ENCODE results near the gene PNPLA7. TPM values are rescaled to one million over a fixed set of nuclear protein-coding genes. Genes with fewer than 3 reads are reported as not detected.

The PNPLA7 gene
- total and polyA plus RNA-seq, 11 donors = 0.78 to 10.1 (median 7.6) TPM

DNA sequence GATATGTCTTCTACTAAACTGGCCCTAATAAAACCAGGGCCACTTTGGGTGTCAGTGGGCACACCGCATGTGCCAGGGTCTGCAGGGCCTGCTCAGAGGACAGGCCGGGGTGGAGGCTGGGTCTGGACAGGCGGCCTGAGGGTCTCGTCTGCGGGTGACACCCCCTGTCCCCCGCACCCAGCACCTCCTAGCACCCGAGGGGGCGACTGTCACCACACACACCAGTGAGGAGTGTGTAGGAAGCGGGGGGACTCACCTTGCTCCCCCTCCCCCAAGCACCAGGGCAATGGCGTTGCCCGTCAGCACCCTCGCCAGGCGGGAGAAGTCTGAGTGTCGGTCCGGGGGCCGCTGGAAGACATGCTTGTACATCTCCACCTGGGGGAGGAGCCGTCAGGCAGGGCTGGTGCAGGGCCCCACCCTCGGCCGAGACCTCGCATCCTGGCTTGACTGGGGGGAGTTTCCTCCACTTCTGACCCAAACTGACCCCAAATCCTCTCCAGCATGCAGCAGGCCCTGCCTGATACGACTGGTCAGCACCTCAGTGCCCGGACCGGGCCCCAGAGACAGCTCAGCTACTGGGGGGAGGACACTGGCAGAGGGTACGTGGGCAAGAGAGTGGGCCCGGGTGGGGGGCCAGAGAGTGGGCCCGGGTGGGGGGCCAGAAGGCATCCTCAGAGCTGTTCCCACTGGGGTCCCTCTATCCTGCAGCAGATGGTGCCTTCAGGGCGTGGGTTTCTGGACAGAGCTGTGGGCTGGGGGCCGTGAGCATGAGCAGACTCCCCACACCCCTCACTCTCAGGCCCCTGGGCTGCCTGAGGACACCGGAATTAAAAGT lies 72.2 kb downstream of the PNPLA7 start:
- intact Hi-C loops (cut with DNase I) = no loop called here

DNA sequence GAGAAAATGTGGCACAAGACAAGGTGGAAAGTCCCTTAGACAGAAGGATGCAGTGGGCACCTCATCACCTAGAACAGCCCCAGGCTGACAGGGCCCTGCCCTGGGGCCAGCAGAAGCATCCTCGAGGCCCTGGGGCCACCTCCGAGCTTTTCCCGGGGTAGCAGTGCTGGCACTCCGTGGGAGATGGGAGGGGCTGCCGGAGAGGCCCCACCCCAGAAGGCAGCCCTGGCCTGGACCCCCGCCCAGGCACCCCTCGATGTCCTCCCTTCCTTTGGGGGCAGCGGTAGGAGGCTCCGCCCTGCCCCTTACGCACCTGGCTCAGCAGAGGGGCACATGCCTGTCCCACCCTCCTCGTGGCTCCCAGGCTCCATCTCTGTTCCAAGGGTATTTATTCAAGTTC lies 73.3 kb downstream of the PNPLA7 start:
- Histone ChIP-seq H3K9me3 (peaks cover 0 to 19% (median 11%) of the 10 kb centered on the region in 12 donors), H3K27me3 (no peaks in the 10 kb centered on the region), H3K36me3 (peaks cover 0 to 4% (median 0%) of the 10 kb centered on the region in 9 donors), H3K4me3 (no peak overlapping the region), H3K4me1 (peaks cover 0 to 5% (median 0%) of the 10 kb centered on the region in 12 donors), H3K27ac (no peak overlapping the region)
- intact Hi-C loops (cut with DNase I) = no loop called here
- TF ChIP-seq, protein P1, sequence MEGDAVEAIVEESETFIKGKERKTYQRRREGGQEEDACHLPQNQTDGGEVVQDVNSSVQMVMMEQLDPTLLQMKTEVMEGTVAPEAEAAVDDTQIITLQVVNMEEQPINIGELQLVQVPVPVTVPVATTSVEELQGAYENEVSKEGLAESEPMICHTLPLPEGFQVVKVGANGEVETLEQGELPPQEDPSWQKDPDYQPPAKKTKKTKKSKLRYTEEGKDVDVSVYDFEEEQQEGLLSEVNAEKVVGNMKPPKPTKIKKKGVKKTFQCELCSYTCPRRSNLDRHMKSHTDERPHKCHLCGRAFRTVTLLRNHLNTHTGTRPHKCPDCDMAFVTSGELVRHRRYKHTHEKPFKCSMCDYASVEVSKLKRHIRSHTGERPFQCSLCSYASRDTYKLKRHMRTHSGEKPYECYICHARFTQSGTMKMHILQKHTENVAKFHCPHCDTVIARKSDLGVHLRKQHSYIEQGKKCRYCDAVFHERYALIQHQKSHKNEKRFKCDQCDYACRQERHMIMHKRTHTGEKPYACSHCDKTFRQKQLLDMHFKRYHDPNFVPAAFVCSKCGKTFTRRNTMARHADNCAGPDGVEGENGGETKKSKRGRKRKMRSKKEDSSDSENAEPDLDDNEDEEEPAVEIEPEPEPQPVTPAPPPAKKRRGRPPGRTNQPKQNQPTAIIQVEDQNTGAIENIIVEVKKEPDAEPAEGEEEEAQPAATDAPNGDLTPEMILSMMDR (IDR thresholded peaks at IDR 0.05) = no peak
- TF ChIP-seq POLR2A (IDR thresholded peaks at IDR 0.05) = no peak
- peak in 3 of 5 donors; percentile 5 to 21 (median 9) for DNase-seq
- ATAC-seq = peak in 1 of 4 donors; percentile 10
- 91 to 98% (median 91%) methylated on average over 3 to 11 of the region's 11 CpGs for WGBS, 4 donors

More for the DNA sequence above, 72.2 kb downstream of the PNPLA7 start:
- no peak overlapping the region for H3K4me3 ChIP-seq
- H3K36me3 ChIP-seq = peaks cover 0 to 4% (median 0%) of the 10 kb centered on the region in 9 donors
- WGBS, 4 donors = 83 to 92% (median 88%) methylated on average over 20 to 29 of the region's 29 CpGs
- ATAC-seq (no peak), DNase-seq (peak in 3 of 5 donors; percentile 19 to 50 (median 21))
- no peak overlapping the region for H3K27ac ChIP-seq
- peaks cover 0 to 15% (median 0%) of the 10 kb centered on the region in 12 donors for H3K4me1 ChIP-seq
- H3K27me3 ChIP-seq = no peaks in the 10 kb centered on the region
- no peak for TF ChIP-seq POLR2A (IDR thresholded peaks at IDR 0.05)
- TF ChIP-seq, protein P1 (IDR thresholded peaks at IDR 0.05) = no peak
- H3K9me3 ChIP-seq = peaks cover 0 to 19% (median 11%) of the 10 kb centered on the region in 12 donors

DNA sequence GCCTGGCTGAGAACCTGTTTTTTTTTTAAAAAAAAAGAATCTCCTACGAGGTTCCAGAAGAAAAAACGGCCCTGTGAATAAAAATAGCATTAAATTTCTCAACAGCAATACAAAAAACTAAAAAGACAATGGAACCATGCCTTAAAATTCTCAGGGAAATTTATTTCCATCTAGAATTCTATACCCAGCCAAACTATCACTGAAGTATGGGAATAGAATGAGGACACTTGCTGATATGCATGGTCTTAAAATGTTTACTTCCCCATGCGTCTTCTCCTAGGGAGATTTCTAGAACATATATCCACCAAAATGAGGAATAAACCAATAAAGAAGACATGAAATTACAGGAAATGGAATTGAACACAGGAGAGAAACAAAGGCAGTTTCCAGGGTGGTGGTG lies 74.5 kb downstream of the PNPLA7 start:
- peaks cover 0 to 4% (median 0%) of the 10 kb centered on the region in 9 donors for H3K36me3 ChIP-seq
- H3K4me1 ChIP-seq = no peaks in the 10 kb centered on the region
- ATAC-seq (no peak), DNase-seq (no peak)
- intact Hi-C loops (cut with DNase I) = no loop called here
- 81 to 90% (median 85%) methylated on average over 3 of the region's 3 CpGs for WGBS, 4 donors
- H3K27me3 ChIP-seq = no peaks in the 10 kb centered on the region
- H3K27ac ChIP-seq = no peak overlapping the region
- no peak overlapping the region for H3K4me3 ChIP-seq
- TF ChIP-seq, protein P1 (IDR thresholded peaks at IDR 0.05) = no peak
- TF ChIP-seq POLR2A (IDR thresholded peaks at IDR 0.05) = no peak
- H3K9me3 ChIP-seq = peaks cover 0 to 19% (median 11%) of the 10 kb centered on the region in 12 donors

DNA sequence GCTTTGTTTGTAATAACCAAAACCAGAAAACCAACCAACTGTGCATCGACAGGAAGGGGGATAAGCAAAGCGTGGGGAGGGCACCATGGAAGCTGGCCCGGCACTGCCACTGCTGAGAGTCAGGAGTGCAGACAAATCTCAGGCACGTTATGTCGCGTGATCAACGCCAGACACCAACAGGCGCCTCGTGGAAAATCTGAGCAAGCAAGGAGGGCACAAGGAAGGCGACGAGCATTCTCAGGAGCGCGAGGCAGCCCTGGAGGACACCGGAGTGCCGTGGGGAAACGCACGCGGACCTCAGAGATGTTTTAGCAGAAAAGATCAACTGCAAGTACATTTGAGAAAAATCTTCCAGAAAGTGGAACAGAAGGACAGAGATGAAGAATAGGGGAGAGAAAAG lies 75.9 kb downstream of the PNPLA7 start:
- no peaks in the 10 kb centered on the region for H3K27me3 ChIP-seq
- no peak overlapping the region for H3K27ac ChIP-seq
- 93 to 95% (median 93%) methylated on average over 18 of the region's 18 CpGs for WGBS, 4 donors
- H3K9me3 ChIP-seq = peaks cover 0 to 19% (median 11%) of the 10 kb centered on the region in 12 donors
- no peaks in the 10 kb centered on the region for H3K4me1 ChIP-seq
- H3K36me3 ChIP-seq = peaks cover 0 to 4% (median 0%) of the 10 kb centered on the region in 9 donors
- DNase-seq = peak in 2 of 5 donors; percentile 5 to 28
- H3K4me3 ChIP-seq = no peak overlapping the region
- TF ChIP-seq POLR2A (IDR thresholded peaks at IDR 0.05) = no peak
- TF ChIP-seq, protein P1 (IDR thresholded peaks at IDR 0.05) = no peak
- intact Hi-C loops (cut with DNase I) = no loop called here
- ATAC-seq = no peak
